Measurements from ENCODE around the gene RHOXF1. TPM values are rescaled to one million over a fixed set of nuclear protein-coding genes. Genes with fewer than 3 reads are reported as not detected.
"Not testable (repeated sequence)": the region's sequence is repeated elsewhere in the genome, so short reads cannot be mapped to it uniquely, and the experiment has no call there.

RHOXF1 gene
- total RNA-seq, 4 donors from 2014 or later, result not detected

- no peak for TF ChIP-seq CTCF (IDR thresholded peaks at IDR 0.05)
- ATAC-seq (ENCODE audit: low FRiP score), result no peak
- no peak for DNase-seq (ENCODE audit: low spot score)
Measured at GRCh38 chrX:120140293-120140981, 24.7 kb upstream of the RHOXF1 start.

GRCh38 chrX:120137439-120137838, 21.7 kb upstream of the RHOXF1 start:
- DNase-seq (ENCODE audit: low spot score), result no peak
- no peak for ATAC-seq (ENCODE audit: low FRiP score)
- no peak for TF ChIP-seq CTCF (IDR thresholded peaks at IDR 0.05)

- no peak for TF ChIP-seq CTCF (IDR thresholded peaks at IDR 0.05)
- no peak for ATAC-seq (ENCODE audit: low FRiP score)
Measured at GRCh38 chrX:120136840-120137239, 21.1 kb upstream of the RHOXF1 start.

GRCh38 chrX:120136128-120136527, 20.4 kb upstream of the RHOXF1 start:
- DNase-seq (ENCODE audit: low spot score), result no peak
- ATAC-seq (ENCODE audit: low FRiP score), result no peak
- TF ChIP-seq CTCF (IDR thresholded peaks at IDR 0.05), result no peak

More at GRCh38 chrX:120136840-120137239, 21.1 kb upstream of the RHOXF1 start:
- no peak for DNase-seq (ENCODE audit: low spot score)

- DNase-seq (ENCODE audit: low spot score); ATAC-seq (ENCODE audit: low FRiP score): not testable (repeated sequence)
Measured at GRCh38 chrX:120128306-120128846, 12.7 kb upstream of the RHOXF1 start.

GRCh38 chrX:120125444-120125843, 9.7 kb upstream of the RHOXF1 start:
- no peak for ATAC-seq (ENCODE audit: low FRiP score)
- TF ChIP-seq CTCF (IDR thresholded peaks at IDR 0.05), result no peak

GRCh38 chrX:120120223-120120622, 4.5 kb upstream of the RHOXF1 start:
- no peak for ATAC-seq (ENCODE audit: low FRiP score)
- no peak for DNase-seq (ENCODE audit: low spot score)
- no peak for TF ChIP-seq CTCF (IDR thresholded peaks at IDR 0.05)

More at GRCh38 chrX:120125444-120125843, 9.7 kb upstream of the RHOXF1 start:
- DNase-seq (ENCODE audit: low spot score), result no peak
